GM18502 (cell line): ENCODE measurements around the gene FOXP4.

Experiments used
- ATAC-seq: cut with Tn5 transposase; IDR thresholded peaks from one replicate; pipeline ENCODE4 v1.9.1; 2021; ENCODE audit warnings: mild to moderate bottlenecking; ENCODE audit not compliant: unreplicated experiment, poor library complexity

FOXP4 gene

GRCh38 chr6:41545703-41546474 is at the start of gene FOXP4:
TSS of gene FOXP4 (plus strand) at chr6:41546381. CDS start at chr6:41565761, 19,380 bp downstream.
- peak; percentile 69 for ATAC-seq

DNA sequence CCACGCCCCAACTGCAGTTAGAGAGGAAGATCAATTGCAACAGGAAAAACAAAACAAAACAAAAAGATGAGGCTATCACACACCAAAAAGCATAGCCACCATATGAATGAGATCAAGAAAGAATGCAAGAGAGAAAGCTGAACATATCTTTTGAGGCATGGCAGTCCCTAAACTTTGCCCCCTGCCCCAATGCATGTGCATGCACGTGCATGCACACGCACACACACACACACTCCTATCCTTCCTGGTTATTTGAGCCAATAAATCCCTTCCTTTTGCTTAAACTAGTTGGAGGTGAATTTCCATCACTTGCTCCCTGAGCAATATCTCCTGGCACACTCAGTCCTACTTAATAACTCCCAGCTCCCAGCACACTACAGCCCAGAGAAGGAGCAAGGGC is 48.6 kb upstream of the FOXP4 start:
- ATAC-seq: no peak

GRCh38 chr6:41497994-41498393 is 48.2 kb upstream of the FOXP4 start:
- no peak for ATAC-seq

DNA sequence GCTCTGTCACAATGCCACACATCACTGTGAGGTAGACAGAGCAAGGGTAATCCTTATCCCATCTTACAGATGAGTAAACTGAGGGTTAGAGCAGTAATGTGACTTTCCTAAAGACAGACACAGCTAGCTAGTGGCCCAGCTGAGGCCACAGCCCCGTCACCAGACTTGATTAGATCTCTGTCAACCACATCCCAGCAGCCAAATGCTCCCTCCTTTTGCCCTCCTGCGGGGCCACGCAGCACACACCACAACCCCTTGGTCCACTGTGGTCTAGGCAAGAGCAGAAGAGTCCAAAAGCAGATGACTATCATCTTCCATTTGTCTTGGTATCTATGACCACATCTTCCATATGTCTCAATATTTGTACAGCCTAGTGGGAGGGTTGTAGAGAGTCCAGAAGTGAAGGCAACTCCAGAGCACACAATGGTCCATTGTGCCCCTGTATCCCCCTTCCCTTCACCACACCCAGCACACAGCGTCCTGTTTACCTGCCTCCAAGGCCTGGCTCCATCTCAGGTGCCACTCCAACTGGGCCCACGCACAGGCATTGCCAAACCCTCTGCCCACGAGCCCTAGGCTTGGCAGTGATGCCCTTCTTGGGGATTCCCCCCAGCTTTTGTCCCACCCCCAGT is 47.1 kb upstream of the FOXP4 start:
- ATAC-seq: no peak

GRCh38 chr6:41500561-41500960 is 45.6 kb upstream of the FOXP4 start:
- no peak for ATAC-seq

- no peak for ATAC-seq
These were observed 43.6 kb upstream of the FOXP4 start for GRCh38 chr6:41502566-41502916.

DNA sequence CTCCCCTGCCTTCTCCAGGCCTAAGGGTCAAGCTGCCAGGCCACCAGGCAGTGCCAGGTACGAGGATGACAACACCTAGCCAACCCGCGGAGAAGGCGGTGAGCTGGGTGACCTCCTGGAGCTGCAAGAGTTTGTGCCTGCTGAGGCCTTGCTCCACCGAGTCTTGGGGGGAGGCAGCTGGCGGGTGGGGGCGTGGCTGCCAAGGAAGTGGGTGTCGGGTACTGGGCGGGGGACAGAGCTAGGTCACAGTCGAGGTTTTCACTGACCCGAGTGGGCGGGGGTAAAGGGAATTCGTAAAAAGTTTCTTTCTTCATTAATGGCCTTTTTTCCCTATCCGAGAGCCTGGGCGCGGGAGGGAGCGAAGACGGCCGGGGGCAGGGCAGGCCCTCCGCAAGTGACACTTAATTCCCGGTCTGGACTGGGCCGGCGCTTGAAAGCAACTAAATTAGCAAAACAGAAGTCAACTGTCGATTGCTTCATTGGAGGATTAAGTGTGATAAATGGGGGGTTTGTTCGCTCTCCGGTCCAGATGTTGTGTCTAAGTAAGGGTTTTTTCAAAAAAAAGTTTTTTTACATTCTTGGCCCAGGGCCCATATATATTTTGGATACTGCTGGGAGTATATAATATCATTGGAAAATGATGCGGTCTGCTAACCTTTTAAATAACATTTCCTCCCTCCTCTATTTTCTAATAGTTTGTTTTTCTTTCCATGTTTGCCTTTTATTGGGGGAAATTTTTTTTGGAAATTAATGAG is 43.1 kb upstream of the FOXP4 start:
- ATAC-seq: no peak

DNA sequence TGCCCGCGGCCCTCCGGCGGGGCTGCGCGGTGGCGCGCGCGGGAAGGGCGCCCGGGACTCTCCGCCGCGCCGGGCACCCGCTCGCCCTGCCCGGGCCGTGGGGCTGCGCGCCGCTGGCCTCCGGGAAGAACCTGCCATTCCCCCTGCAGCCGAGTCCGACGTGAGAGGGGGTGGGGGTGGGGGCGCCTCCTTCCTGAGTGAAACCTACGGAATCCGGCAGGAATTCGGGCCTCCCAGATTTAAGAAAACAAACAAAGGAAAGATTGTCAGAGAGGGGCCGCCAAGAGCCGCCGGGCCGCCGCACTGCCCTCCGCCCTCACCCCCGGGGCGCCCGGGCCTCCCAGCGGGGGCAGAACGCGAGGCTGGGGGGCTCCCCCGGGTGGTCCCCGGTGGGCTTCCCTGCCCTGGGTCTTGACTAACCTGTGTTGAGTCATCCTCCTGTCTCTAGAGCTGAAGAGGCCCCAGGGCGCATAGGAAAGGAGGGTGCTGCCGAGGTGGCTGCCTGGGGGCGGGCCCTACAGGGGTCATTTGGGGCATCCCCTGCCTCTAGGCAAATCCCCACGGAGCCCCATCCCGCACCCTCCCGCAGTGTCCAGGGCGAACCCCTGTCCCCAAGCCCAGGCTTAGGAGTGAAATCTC is 42.2 kb upstream of the FOXP4 start:
- ATAC-seq: peak; percentile 45

DNA sequence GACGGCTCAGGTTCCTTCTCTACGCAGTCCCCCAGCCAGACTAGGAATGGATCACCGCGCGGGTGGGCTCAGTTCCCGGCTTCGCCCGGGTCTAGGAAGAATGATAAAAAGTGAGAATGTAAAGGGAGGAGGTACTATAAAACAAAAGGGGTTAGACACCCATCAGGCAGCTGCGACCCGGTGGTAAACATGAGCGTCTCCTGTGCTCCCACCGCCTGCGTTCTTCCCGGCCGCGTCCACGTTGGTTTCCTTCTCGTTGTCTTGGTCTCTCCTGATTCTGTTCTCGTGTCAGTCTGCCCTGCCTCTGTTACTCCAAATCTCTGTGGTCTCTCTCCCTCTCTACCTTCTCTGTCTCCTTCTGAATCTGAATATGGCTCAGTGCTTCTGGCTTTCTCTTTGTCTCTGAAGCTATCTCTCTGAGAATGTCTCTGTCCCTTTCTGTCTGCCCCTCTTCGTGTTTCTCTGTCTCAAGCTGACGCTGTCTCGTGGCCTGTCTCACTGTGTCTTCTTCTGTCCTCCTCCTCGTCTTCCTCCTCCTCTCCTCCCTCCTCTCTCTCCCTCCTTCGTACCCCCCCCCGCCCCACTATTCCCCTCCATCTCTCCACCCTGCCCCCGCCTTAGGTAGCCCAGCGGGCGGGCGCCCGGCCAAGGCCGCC is 41.6 kb upstream of the FOXP4 start:
- ATAC-seq: no peak

GRCh38 chr6:41505122-41506049 is 40.8 kb upstream of the FOXP4 start:
- peak; percentile 67 for ATAC-seq

DNA sequence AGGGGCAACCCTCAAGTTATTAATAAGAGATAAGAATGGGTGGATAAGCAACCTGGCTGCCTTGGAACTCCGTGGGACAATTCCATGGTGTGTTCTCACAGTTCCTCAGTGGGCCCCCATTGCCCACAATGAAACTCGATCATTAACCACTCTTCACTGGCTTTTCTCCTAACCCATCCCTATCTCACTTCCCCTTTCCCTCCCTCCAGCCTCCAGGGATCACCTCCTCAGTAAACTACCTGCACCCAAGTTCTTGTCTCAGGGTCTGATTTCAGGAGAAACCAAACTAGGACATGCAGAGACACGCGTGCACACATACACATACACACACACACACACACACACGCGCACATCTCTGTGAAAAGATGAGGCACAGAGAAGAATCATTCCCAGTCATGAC is 37.7 kb upstream of the FOXP4 start:
- no peak for ATAC-seq

DNA sequence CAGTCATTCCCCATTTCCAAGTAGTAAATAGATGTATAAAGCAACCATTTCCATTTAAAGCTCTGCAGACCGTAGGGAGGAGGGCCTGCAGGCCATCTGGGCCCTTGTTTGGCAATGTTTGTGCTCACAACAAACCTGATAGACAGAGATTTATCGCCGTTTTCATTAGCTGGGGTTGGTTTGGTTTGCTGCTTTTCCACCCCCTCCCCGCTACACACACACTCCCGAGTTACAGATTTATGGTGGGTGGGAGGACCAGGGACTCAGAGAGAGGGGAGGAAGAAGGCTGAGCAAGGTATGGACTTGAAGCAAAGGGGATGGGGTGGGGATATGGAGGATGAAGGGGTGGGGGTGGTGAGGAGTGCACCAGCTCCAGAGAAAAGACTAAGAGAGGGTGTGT is 36.6 kb upstream of the FOXP4 start:
- no peak for ATAC-seq

GRCh38 chr6:41511443-41512060 is 34.6 kb upstream of the FOXP4 start:
- ATAC-seq: no peak

- no peak for ATAC-seq
These were observed 34.0 kb upstream of the FOXP4 start for GRCh38 chr6:41512146-41512701.

DNA sequence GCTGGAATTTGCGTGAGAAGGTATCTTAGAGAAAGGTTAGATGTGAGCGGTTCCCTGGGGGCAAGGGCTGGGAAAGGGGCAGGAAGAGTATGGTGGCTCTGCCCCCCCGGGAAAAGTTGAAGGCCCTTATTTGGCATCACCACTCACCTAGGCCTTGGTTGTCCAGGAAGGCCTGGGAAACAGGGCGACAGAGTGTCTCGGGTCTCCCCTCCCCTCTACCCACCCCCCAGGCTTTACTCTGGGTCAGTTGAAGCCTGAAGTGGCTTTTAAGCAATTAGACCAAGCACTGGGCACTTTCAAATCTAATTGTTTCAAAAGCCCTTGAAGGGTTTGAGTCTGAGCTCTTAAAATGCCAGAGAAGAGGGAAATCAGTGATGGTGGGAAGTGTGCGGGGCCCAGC is 30.2 kb upstream of the FOXP4 start:
- no peak for ATAC-seq

- no peak for ATAC-seq
These were observed 28.1 kb upstream of the FOXP4 start for GRCh38 chr6:41518118-41518517.

- no peak for ATAC-seq
These were observed 26.9 kb upstream of the FOXP4 start for GRCh38 chr6:41519305-41519744.
